Measurements from ENCODE around the gene RASIP1.
"Not testable (repeated sequence)": the region's sequence is repeated elsewhere in the genome, so short reads cannot be mapped to it uniquely, and the experiment has no call there.

The RASIP1 gene

GRCh38 chr19:48698046-48698445 lies 42.4 kb downstream of the RASIP1 start:
- DNase-seq, result no peak

GRCh38 chr19:48696353-48697010 lies 43.9 kb downstream of the RASIP1 start:
- peak in 1 of 4 experiments; percentile 13 for DNase-seq

GRCh38 chr19:48695743-48696352 lies 44.6 kb downstream of the RASIP1 start, which contains the start of gene FUT2:
FUT2 (plus strand) TSS chr19:48695971; CDS start chr19:48702957, 6,986 bp downstream.
- no peak for DNase-seq

- DNase-seq, result not testable (repeated sequence)
Measured at GRCh38 chr19:48693629-48694028, 46.8 kb downstream of the RASIP1 start.

- no peak for DNase-seq
Measured at GRCh38 chr19:48689449-48689848, 51.0 kb downstream of the RASIP1 start.

- no peak for DNase-seq
Measured at GRCh38 chr19:48687776-48688175, 52.6 kb downstream of the RASIP1 start.

- not testable (repeated sequence) for DNase-seq
Measured at GRCh38 chr19:48686637-48687036, 53.8 kb downstream of the RASIP1 start.

- DNase-seq, result no peak
Measured at GRCh38 chr19:48686088-48686487, 54.3 kb downstream of the RASIP1 start.

- DNase-seq, result no peak
Measured at GRCh38 chr19:48685583-48685982, 54.8 kb downstream of the RASIP1 start.

GRCh38 chr19:48683349-48683748 lies 57.1 kb downstream of the RASIP1 start:
- DNase-seq, result peak in 1 of 4 experiments; percentile 18

GRCh38 chr19:48681127-48681470 lies 59.3 kb downstream of the RASIP1 start:
- DNase-seq, result no peak

- DNase-seq, result no peak
Measured at GRCh38 chr19:48680436-48681126, 59.8 kb downstream of the RASIP1 start.

GRCh38 chr19:48680006-48680405 lies 60.4 kb downstream of the RASIP1 start:
- not testable (repeated sequence) for DNase-seq

- no peak for DNase-seq
Measured at GRCh38 chr19:48678201-48678600, 62.2 kb downstream of the RASIP1 start.

- DNase-seq, result no peak
Measured at GRCh38 chr19:48676887-48677286, 63.5 kb downstream of the RASIP1 start.

GRCh38 chr19:48676487-48676886 lies 63.9 kb downstream of the RASIP1 start:
- DNase-seq, result no peak

- DNase-seq, result peak; percentile 10 to 62 (median 38)
Measured at GRCh38 chr19:48674921-48675824, 65.2 kb downstream of the RASIP1 start.

GRCh38 chr19:48674216-48674809 lies 66.1 kb downstream of the RASIP1 start:
- no peak for DNase-seq

GRCh38 chr19:48673436-48674100 lies 66.8 kb downstream of the RASIP1 start:
- DNase-seq, result no peak

GRCh38 chr19:48672994-48673393 lies 67.4 kb downstream of the RASIP1 start, which contains the start of gene NTN5:
NTN5 (minus strand) TSS chr19:48673017; CDS start chr19:48670986, 2,031 bp downstream.
- DNase-seq, result no peak

GRCh38 chr19:48671446-48671995 lies 68.9 kb downstream of the RASIP1 start:
- DNase-seq, result no peak

Data from activated naive CD4-positive, alpha-beta T cell (primary cell).